Activated B cell treated with CpG ODN at 0.5 μM for 24 hours (primary cell): ENCODE results near the gene LHX3. TPM values are rescaled to one million over a fixed set of nuclear protein-coding genes. Genes with fewer than 3 reads are reported as not detected.

Experiments used
- ATAC-seq: fragments of 200-7000 bp; cut with Tn5 transposase; one replicate; pipeline ENCODE4 v1.10.0; 2021; ENCODE audit warnings: low read depth, mild to moderate bottlenecking, moderate library complexity
- CTCF ChIA-PET: fragments of 350-600 bp; sonication (Branson Sonifier 250); formaldehyde crosslinking; loops from one replicate; lab custom pipeline; 2021; ENCODE audit warnings: antibody characterized with exemption; lab: Charles Lee
- POLR2A ChIA-PET: fragments of 350-600 bp; sonication (Branson Sonifier 250); formaldehyde crosslinking; loops from one replicate; lab custom pipeline; 2021; ENCODE audit warnings: antibody characterized with exemption; lab: Charles Lee
- DNase-seq: peaks from one replicate; pipeline ENCODE4 v3.0.0; 2022
- H3K27ac Mint-ChIP-seq: one replicate; pipeline ENCODE4 v1.8.0; 2020; ENCODE audit warnings: mixed read lengths
- H3K27me3 Mint-ChIP-seq: one replicate; pipeline ENCODE4 v1.8.0; 2021; ENCODE audit warnings: mixed read lengths
- H3K36me3 Mint-ChIP-seq: one replicate; pipeline ENCODE4 v1.8.0; 2021; ENCODE audit warnings: low read depth, mixed read lengths
- H3K4me1 Mint-ChIP-seq: one replicate; pipeline ENCODE4 v1.8.0; 2021; ENCODE audit warnings: mixed read lengths
- H3K4me3 Mint-ChIP-seq: one replicate; pipeline ENCODE4 v1.8.0; 2020; ENCODE audit warnings: mild to moderate bottlenecking, mixed read lengths
- H3K9me3 Mint-ChIP-seq: one replicate; pipeline ENCODE4 v1.8.0; 2020; ENCODE audit warnings: mixed read lengths
- intact Hi-C: fragments of 100-400 bp; cut with micrococcal nuclease; formaldehyde crosslinking; loops from one replicate; pipeline ENCODE4 v1.15.1; 2024
- total RNA-seq: library from RNA; stranded (reverse); gene quantifications from 2 replicates; pipeline ENCODE4 v1.2.3, GENCODE V29; 2022
- TF ChIP-seq, protein P1 (sequence below): fragments of 200-600 bp; IDR thresholded peaks from one replicate; pipeline ENCODE4 v1.8.0; 2022; ENCODE audit warnings: antibody characterized with exemption, mild to moderate bottlenecking

LHX3 gene
- total RNA-seq, 1 donor from 2014 or later = not detected

DNA sequence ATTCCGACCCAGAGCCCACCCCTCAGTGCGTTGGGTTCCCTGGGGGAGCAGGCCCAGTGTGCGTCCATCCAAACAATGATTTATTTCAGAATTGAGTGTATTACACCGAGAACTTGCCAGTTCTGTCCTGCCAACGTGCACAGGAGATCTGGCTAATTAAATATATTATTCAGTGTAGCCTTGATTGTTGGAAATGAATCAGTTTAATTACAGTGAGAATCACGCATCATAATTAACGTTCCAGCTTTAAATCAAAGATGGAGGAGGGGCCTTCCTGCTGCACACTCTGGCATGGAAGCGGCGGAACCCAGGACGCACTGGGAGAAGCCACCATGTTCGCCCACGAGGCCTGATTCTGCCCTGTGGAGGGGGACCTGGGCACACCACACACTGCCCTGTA lies 55.6 kb downstream of the LHX3 start:
- TF ChIP-seq, protein P1, sequence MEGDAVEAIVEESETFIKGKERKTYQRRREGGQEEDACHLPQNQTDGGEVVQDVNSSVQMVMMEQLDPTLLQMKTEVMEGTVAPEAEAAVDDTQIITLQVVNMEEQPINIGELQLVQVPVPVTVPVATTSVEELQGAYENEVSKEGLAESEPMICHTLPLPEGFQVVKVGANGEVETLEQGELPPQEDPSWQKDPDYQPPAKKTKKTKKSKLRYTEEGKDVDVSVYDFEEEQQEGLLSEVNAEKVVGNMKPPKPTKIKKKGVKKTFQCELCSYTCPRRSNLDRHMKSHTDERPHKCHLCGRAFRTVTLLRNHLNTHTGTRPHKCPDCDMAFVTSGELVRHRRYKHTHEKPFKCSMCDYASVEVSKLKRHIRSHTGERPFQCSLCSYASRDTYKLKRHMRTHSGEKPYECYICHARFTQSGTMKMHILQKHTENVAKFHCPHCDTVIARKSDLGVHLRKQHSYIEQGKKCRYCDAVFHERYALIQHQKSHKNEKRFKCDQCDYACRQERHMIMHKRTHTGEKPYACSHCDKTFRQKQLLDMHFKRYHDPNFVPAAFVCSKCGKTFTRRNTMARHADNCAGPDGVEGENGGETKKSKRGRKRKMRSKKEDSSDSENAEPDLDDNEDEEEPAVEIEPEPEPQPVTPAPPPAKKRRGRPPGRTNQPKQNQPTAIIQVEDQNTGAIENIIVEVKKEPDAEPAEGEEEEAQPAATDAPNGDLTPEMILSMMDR = no peak
- POLR2A ChIA-PET = no interaction called here
- intact Hi-C loops = no loop called here

DNA sequence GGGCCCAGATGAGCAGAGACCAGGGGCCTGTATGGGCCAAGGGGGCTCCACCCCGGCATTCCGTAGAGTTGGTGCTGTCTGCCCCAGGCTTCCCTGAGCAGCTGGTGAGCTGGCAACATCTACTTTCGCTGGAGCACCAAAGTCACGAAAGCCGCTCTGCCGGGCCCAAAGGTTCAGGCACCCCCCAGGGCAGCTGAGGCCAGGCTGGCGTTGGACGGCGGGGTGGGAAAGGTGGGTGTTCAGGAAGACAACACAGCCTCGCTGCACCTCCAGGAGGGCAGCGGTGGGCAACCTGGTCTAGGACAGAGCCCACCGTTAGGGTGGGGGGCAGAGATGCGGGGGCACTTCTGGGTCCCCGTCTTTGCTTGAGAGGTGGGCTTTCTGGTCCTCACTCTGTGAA lies 56.2 kb downstream of the LHX3 start:
- peaks cover 19% of the 10 kb centered on the region for H3K27me3 Mint-ChIP-seq
- no peaks in the 10 kb centered on the region for H3K36me3 Mint-ChIP-seq
- H3K27ac Mint-ChIP-seq = no peak overlapping the region

More for the DNA sequence above, 55.6 kb downstream of the LHX3 start:
- Mint-ChIP-seq H3K27me3 (peaks cover 16% of the 10 kb centered on the region), H3K4me1 (no peaks in the 10 kb centered on the region), H3K36me3 (no peaks in the 10 kb centered on the region), H3K9me3 (no peaks in the 10 kb centered on the region), H3K4me3 (no peak overlapping the region), H3K27ac (no peak overlapping the region)
- CTCF ChIA-PET = no interaction called here
- ATAC-seq = no peak
- DNase-seq = no peak

DNA sequence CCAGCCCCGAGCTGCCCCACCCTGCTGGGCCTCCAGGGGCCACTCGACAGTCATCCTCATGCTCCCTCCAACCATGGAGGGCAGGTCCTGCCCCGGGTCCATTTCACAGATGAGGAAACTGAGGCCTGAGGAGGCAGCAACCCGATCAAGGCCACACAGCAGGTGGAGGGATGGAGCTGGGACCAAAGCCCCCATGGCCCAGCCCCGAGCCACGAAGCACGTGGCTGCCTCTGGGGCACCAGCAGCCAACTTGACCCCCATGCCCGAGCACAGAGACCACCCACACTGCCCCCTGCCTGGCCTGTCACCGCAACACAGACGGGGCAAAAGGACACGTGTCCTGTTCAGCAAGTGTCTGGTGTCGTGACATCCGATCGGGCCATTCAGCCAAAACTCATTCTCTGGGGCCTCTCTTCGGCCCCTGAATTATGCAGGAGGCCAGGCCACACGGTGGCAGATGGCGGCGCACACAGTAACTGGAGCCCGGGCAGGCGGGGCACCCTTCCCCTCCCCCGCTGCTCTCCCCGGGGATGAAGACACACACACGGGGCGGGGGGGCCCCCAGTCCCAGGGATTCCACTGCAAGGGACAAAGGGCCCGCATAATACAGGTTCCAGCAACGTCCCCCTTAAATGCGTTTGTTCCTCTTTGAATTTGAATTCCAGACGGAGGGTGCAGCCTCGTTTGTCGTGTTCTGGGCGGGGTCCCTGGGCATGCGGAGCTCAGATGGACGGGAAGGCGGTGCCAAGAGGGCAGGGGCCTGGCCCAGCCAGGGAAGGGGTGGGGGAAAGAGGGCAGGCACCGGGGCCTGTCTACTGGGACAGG lies 56.8 kb downstream of the LHX3 start:
- DNase-seq (no peak), ATAC-seq (no peak)
- Mint-ChIP-seq H3K4me3 (no peak overlapping the region), H3K4me1 (no peaks in the 10 kb centered on the region), H3K27me3 (peaks cover 19% of the 10 kb centered on the region), H3K27ac (no peak overlapping the region), H3K36me3 (no peaks in the 10 kb centered on the region), H3K9me3 (no peaks in the 10 kb centered on the region)
- POLR2A ChIA-PET = no interaction called here
- intact Hi-C loops = no loop called here
- CTCF ChIA-PET = no interaction called here
- TF ChIP-seq, protein P1 = no peak

More for the DNA sequence above, 56.2 kb downstream of the LHX3 start:
- ChIA-PET POLR2A (no interaction called here), CTCF (no interaction called here)
- TF ChIP-seq, protein P1 = no peak
- DNase-seq (no peak), ATAC-seq (no peak)
- intact Hi-C loops = no loop called here
- Mint-ChIP-seq H3K9me3 (no peaks in the 10 kb centered on the region), H3K4me1 (no peaks in the 10 kb centered on the region), H3K4me3 (no peak overlapping the region)

DNA sequence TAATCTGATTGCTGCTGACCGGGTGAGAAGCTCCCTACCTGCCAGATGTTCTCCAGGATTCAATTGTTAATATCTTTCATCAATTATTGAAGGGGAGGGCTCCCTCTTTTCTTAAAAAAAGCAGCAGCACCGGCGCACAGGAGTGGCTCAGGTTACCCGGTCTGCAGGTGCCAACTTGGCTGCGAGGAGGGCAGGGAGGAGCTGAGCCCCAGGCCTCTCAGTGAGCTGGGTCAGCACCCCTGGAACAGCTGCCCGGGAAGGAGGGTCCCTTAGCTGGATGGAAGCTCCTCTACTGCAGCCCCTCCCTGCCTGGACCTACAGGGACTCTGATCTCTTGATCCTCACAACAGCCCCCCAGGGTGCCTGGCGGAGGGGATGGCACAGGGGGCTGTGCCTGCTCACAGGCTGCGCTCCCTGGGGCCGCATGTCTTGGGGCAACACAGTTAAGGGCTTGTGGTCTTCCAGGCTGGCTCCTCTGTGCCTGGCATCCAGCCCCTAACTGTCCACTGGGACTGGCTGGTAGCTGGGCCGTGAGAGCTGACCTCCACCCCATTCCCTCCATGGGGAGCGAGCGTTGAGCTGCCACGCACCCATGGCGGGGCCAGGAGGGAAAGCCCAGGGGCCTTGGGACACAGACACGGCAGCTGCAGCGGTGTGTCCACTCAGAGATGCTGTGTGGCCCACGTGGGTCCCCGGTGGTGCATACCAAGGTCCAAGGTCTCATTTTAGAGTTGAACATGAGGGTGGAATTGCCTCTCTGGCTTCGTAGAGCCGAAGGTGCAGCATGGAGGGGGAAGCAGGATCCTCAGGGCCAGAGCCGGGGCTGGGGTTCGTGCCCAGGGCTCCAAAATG lies 57.7 kb downstream of the LHX3 start:
- POLR2A ChIA-PET = no interaction called here
- intact Hi-C loops = no loop called here
- CTCF ChIA-PET = no interaction called here
- TF ChIP-seq, protein P1 = no peak
- H3K4me1 Mint-ChIP-seq = no peaks in the 10 kb centered on the region
- no peak for ATAC-seq
- H3K9me3 Mint-ChIP-seq = no peaks in the 10 kb centered on the region
- no peak for DNase-seq
- H3K4me3 Mint-ChIP-seq = no peak overlapping the region
- no peak overlapping the region for H3K27ac Mint-ChIP-seq
- no peaks in the 10 kb centered on the region for H3K36me3 Mint-ChIP-seq
- peaks cover 19% of the 10 kb centered on the region for H3K27me3 Mint-ChIP-seq

Other genes starting within 250 kb of the LHX3 start
- gene UBAC1, start 243.8 kb downstream of the LHX3 start, total RNA-seq = 24.3 and 25.5 TPM in 2 replicates
- 1.5 and 1.6 TPM in 2 replicates for gene NACC2, start 109.8 kb downstream of the LHX3 start, total RNA-seq
- 23.3 and 23.4 TPM in 2 replicates for gene TMEM250, start 86.3 kb downstream of the LHX3 start, total RNA-seq
- gene QSOX2, start 40.7 kb upstream of the LHX3 start, total RNA-seq = 43.3 and 49.1 TPM in 2 replicates
- gene CCDC187, start 99.0 kb upstream of the LHX3 start, total RNA-seq = 0.51 and 0.69 TPM in 2 replicates
- gene GPSM1, start 122.4 kb upstream of the LHX3 start, total RNA-seq = 1.9 and 2.6 TPM in 2 replicates
- 27.1 and 28.9 TPM in 2 replicates for gene DNLZ, start 158.6 kb upstream of the LHX3 start, total RNA-seq
- 0.83 and 0.89 TPM in 2 replicates for gene CARD9, start 168.5 kb upstream of the LHX3 start, total RNA-seq
- 20.0 and 22.2 TPM in 2 replicates for gene SNAPC4, start 195.0 kb upstream of the LHX3 start, total RNA-seq
- gene ENTR1, start 205.5 kb upstream of the LHX3 start, total RNA-seq = 89.4 and 101 TPM in 2 replicates
- 67.2 and 75.3 TPM in 2 replicates for gene PMPCA, start 205.5 kb upstream of the LHX3 start, total RNA-seq
- gene INPP5E, start 234.7 kb upstream of the LHX3 start, total RNA-seq = 22.8 and 26.6 TPM in 2 replicates